ENCODE measurements around the gene HAND1. TPM values are rescaled to one million over a fixed set of nuclear protein-coding genes. Genes with fewer than 3 reads are reported as not detected.

HAND1 gene
- total RNA-seq, 1 donor from 2014 or later: not detected

DNA sequence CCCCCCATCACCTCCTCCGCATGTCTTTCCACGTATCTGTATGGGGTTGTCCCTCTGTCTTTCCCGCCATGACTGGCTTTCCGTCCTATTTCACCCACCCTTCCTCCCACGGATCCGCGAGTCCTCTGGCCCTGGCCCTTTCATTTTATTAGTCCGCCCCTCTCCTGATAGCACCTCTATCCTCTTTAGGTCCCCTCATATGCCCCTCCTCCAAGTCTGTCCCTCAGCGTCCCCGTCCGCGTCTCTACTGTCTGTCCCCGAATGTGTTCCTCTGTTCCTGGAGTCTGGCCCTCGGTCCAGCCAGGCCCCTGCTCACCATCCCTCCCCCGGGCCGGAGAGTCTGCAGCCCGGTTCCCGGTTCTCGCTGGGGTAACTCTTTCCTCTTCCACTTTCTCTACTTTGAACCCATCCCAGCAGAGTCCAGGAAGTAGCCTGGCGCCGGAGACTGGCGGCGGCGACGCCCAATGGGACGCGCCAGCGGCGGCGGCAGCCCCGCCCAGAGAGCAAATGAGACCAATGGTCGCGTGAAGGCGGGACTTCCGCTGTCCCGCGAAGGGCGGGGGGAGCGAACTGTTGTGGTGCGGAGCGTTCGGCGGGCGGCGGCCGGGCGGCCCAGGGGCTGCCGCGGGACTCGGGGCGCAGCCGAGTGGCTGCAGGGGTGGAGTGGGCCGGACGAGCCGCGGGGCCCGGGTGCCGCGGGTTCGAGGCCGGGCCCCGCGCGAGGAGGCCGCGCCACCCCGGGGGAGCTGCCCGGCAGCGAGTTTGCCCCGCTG is 32.4 kb downstream of the HAND1 start, which contains the start of gene SAP30L:
SAP30L (plus strand) TSS at position 576 of the 773 bp plus-strand sequence. CDS start 608 bp downstream, outside the sequence.
- Mint-ChIP-seq H3K4me3 (peak within 1 kb of the TSS; percentile 98), H3K36me3 (ENCODE audit: low read depth) (no peaks in the 10 kb centered on the region), H3K27ac (ENCODE audit: unreplicated experiment) (peak within 1 kb of the TSS; percentile 88), H3K27me3 (ENCODE audit: low read depth) (no peaks in the 10 kb centered on the region), H3K4me1 (peaks cover 39% of the 10 kb centered on the region), H3K9me3 (no peaks in the 10 kb centered on the region)
- TF ChIP-seq, protein P1, sequence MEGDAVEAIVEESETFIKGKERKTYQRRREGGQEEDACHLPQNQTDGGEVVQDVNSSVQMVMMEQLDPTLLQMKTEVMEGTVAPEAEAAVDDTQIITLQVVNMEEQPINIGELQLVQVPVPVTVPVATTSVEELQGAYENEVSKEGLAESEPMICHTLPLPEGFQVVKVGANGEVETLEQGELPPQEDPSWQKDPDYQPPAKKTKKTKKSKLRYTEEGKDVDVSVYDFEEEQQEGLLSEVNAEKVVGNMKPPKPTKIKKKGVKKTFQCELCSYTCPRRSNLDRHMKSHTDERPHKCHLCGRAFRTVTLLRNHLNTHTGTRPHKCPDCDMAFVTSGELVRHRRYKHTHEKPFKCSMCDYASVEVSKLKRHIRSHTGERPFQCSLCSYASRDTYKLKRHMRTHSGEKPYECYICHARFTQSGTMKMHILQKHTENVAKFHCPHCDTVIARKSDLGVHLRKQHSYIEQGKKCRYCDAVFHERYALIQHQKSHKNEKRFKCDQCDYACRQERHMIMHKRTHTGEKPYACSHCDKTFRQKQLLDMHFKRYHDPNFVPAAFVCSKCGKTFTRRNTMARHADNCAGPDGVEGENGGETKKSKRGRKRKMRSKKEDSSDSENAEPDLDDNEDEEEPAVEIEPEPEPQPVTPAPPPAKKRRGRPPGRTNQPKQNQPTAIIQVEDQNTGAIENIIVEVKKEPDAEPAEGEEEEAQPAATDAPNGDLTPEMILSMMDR (conservative IDR thresholded peaks at IDR 0.05): no peak
- peak; percentile 95 for DNase-seq (ENCODE audit: low read depth, low spot score)

DNA sequence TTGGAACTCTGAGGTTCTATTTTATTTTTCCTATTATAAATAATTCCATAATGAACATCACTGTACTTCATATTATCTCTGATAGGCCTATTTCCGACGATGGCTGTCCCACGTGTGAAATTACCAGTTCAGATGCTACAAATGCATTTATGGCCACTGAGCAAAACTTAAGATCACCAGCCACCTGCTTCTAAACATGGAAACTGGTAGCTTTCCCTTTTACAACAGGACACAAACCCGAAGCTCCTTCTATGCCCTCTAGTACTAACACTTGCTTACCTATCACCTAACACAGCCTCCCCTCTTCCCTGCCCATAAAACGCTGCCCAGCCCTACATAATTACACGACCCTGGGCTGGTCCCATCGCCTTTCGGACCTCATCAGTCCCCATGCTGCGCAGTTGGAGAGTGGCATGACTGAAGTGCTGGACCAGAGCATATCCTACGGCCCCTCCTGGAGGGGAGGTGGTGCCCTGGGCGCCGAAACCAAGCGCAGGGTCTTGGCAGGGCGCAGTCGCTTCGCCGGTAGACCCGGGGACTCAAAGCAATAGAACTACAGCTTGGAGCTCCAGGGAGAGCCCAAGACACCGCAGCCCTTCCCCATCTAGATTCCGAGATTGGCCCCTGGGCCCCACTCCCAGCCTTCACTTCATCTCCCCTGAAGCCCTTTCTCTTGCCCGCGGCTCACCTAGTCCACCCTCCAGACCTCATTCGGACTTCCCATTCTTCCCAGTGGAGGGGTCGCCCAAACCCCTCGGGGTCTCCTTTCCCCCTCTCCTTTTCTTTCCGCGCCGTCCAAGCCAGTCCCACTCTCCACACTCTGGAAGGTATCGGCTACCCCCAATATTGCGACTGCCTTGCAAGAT is 33.2 kb downstream of the HAND1 start:
- Mint-ChIP-seq H3K9me3 (no peaks in the 10 kb centered on the region), H3K36me3 (ENCODE audit: low read depth) (no peaks in the 10 kb centered on the region), H3K4me3 (peak overlapping the region; percentile 94), H3K4me1 (peaks cover 35% of the 10 kb centered on the region), H3K27ac (ENCODE audit: unreplicated experiment) (peak overlapping the region; percentile 88), H3K27me3 (ENCODE audit: low read depth) (no peaks in the 10 kb centered on the region)
- peak; percentile 8 for DNase-seq (ENCODE audit: low read depth, low spot score)
- TF ChIP-seq, protein P1 (conservative IDR thresholded peaks at IDR 0.05): no peak

DNA sequence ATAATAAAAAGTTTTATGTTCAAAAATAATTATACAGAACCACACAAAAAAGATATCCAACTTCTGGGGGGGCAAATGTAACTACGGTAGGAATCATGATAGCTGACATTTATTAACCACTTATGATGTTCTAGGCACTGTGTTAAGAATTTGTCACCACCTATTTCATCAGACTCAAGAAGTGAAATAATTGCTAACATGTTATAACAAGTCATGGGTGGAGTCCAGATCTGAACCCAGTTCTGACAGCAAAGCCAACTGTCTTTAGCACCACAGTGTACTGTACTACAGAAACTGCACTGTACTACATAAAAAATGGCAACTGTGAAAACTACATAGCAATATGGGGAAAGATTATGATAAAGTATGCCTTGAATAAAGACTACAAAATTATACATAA is 35.2 kb downstream of the HAND1 start:
- H3K27me3 Mint-ChIP-seq (ENCODE audit: low read depth): no peaks in the 10 kb centered on the region
- H3K36me3 Mint-ChIP-seq (ENCODE audit: low read depth): peaks cover 4% of the 10 kb centered on the region
- H3K27ac Mint-ChIP-seq (ENCODE audit: unreplicated experiment): no peak overlapping the region
- no peak for DNase-seq (ENCODE audit: low read depth, low spot score)
- no peaks in the 10 kb centered on the region for H3K9me3 Mint-ChIP-seq
- TF ChIP-seq, protein P1 (conservative IDR thresholded peaks at IDR 0.05): no peak
- peak overlapping the region; percentile 70 for H3K4me3 Mint-ChIP-seq
- H3K4me1 Mint-ChIP-seq: peaks cover 24% of the 10 kb centered on the region

DNA sequence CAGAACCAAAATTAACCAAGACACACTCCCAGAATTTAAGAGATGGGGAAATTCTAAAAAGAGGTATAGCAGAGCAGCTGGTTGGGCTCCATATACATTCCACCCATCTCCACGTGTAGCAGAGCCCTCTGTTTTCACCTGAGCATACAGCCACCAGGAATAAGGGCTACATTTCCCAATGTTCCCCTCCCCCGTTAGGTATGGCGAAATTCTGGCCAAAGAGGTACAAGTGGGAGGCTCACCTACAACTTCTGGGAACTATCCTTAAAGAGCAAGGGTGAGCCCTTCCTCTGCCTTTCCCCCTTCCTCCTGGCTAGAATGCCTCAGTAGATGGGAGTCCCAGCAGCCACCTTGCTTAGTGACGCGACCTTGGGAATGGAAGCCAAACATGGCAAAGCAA is 37.5 kb downstream of the HAND1 start:
- peaks cover 11% of the 10 kb centered on the region for H3K4me1 Mint-ChIP-seq
- TF ChIP-seq, protein P1 (conservative IDR thresholded peaks at IDR 0.05): no peak
- peaks cover 17% of the 10 kb centered on the region for H3K36me3 Mint-ChIP-seq (ENCODE audit: low read depth)
- H3K27ac Mint-ChIP-seq (ENCODE audit: unreplicated experiment): no peak overlapping the region
- H3K27me3 Mint-ChIP-seq (ENCODE audit: low read depth): no peaks in the 10 kb centered on the region
- no peak for DNase-seq (ENCODE audit: low read depth, low spot score)
- no peak overlapping the region for H3K4me3 Mint-ChIP-seq
- no peaks in the 10 kb centered on the region for H3K9me3 Mint-ChIP-seq

DNA sequence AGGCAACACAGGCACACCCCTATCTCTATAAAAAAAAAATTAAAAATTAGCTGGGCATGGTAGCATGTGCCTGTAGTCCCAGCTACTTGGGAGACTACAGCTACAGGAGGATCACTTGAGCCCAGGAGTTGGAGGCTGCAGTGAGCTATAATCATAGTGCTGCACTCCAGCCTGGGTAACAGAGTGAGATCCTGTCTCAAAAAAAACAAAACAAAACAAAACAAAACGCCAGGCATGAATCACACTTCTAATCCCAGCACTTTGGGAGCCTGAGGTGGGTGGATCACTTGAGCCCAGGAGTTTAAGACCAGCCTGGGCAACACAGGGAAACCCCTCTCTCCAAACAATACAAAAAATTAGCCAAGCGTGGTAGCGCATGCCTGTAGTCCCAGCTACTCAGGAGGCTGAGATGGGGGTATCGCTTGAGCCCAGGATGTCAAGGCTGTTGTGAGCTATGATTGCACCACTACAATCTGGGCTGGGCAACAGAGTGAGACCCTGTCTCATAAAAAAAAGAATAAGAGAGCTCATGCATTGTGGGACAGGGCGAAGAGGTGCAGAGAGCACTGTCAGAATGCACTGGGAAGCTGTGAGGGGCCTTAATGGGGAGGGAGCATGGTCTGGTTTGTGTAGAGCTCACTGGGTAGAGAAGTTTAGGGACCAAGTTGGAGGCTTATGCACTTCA is 40.6 kb downstream of the HAND1 start:
- Mint-ChIP-seq H3K9me3 (no peaks in the 10 kb centered on the region), H3K36me3 (ENCODE audit: low read depth) (peaks cover 21% of the 10 kb centered on the region), H3K4me1 (no peaks in the 10 kb centered on the region), H3K27me3 (ENCODE audit: low read depth) (no peaks in the 10 kb centered on the region), H3K27ac (ENCODE audit: unreplicated experiment) (no peak overlapping the region), H3K4me3 (no peak overlapping the region)
- no peak for DNase-seq (ENCODE audit: low read depth, low spot score)
- TF ChIP-seq, protein P1 (conservative IDR thresholded peaks at IDR 0.05): no peak

All from neural crest cell (in vitro differentiated cells).